Natural killer cell (primary cell): ENCODE results near the gene NFAT5. TPM values are rescaled to one million over a fixed set of nuclear protein-coding genes. Genes with fewer than 3 reads are reported as not detected.
"Not testable (repeated sequence)": the region's sequence is repeated elsewhere in the genome, so short reads cannot be mapped to it uniquely, and the experiment has no call there.

ENCODE experiments used
- ATAC-seq, 3 donors: fragments of 150-1000 bp in 2 of 3; fragments of 200-7000 bp in 1 of 3; cut with Tn5 transposase; 1 replicate in 1 of 3; 2 replicates in 2 of 3; pipeline ENCODE4 v1.10.0; 2021; ENCODE audit warnings: mild to moderate bottlenecking in 2 of 3, moderate library complexity in 2 of 3
- DNase-seq, 2 donors: peaks; one replicate each; pipeline versions ENCODE4 v3.0.0 to v3.0.0-alpha.2; 2013 to 2021; ENCODE audit warnings: mixed read lengths in 1 of 2
- H3K27ac ChIP-seq: one replicate; pipeline ENCODE4 v1.5.1; 2013; ENCODE audit warnings: mild to moderate bottlenecking, low read length
- H3K27me3 ChIP-seq: one replicate; pipeline ENCODE4 v1.6.1; 2013; ENCODE audit warnings: low read length; ENCODE audit not compliant: control insufficient read depth, insufficient read depth
- H3K36me3 ChIP-seq: one replicate; pipeline ENCODE4 v1.6.1; 2013; ENCODE audit warnings: low read length; ENCODE audit not compliant: control insufficient read depth, insufficient read depth
- H3K4me1 ChIP-seq: one replicate; pipeline ENCODE4 v1.6.1; 2013; ENCODE audit warnings: low read length; ENCODE audit not compliant: control insufficient read depth, insufficient read depth
- H3K4me3 ChIP-seq: one replicate; pipeline ENCODE4 v1.5.1; 2013; ENCODE audit warnings: low read length
- H3K9me3 ChIP-seq: one replicate; pipeline ENCODE4 v1.6.1; 2013; ENCODE audit warnings: low read length; ENCODE audit not compliant: control insufficient read depth, insufficient read depth
- H3K27ac Mint-ChIP-seq, 2 donors: one replicate each; pipeline ENCODE4 v1.8.0; 2022; ENCODE audit warnings: mild to moderate bottlenecking in 2 of 2, mixed read lengths in 2 of 2, moderate library complexity in 1 of 2
- H3K27me3 Mint-ChIP-seq, 2 donors: one replicate each; pipeline ENCODE4 v1.8.0; 2022; ENCODE audit warnings: low read depth in 2 of 2, mixed read lengths in 2 of 2
- H3K36me3 Mint-ChIP-seq: one replicate; pipeline ENCODE4 v1.8.0; 2022; ENCODE audit warnings: mixed read lengths
- H3K4me1 Mint-ChIP-seq, 2 donors: one replicate each; pipeline ENCODE4 v1.8.0; 2022; ENCODE audit warnings: mixed read lengths in 2 of 2
- H3K4me3 Mint-ChIP-seq: one replicate; pipeline ENCODE4 v1.8.0; 2022; ENCODE audit warnings: mild to moderate bottlenecking, moderate library complexity, mixed read lengths
- H3K9me3 Mint-ChIP-seq, 2 donors: one replicate each; pipeline ENCODE4 v1.8.0; 2022; ENCODE audit warnings: mixed read lengths in 2 of 2
- WGBS: methylation state at CpG from one replicate; pipeline ENCODE4 v1.1.7; 2013; ENCODE audit warnings: missing lambda C conversion rate; ENCODE audit not compliant: insufficient coverage; 5-methylcytosine and 5-hydroxymethylcytosine counted together
- intact Hi-C: fragments of 100-400 bp; cut with micrococcal nuclease; formaldehyde crosslinking; loops from one replicate; pipeline ENCODE4 v1.14.2; 2022
- total RNA-seq, 4 donors: library from RNA; stranded (reverse); fragments of 120-200 nt in 1 of 4; gene quantifications; one replicate each; pipeline versions ENCODE4 v1.2.3 to v1.2.4, GENCODE V29; 2013 to 2022
- TF ChIP-seq, protein P1 (sequence below): fragments of 200-600 bp; IDR thresholded peaks from one replicate; pipeline ENCODE4 v1.8.0; 2022; ENCODE audit warnings: antibody characterized with exemption

Gene NFAT5
- total RNA-seq, 3 donors from 2014 or later (not counting 1 experiment from before 2014, with no cell fraction given): 70.0 to 73.6 (median 70.6) TPM

DNA sequence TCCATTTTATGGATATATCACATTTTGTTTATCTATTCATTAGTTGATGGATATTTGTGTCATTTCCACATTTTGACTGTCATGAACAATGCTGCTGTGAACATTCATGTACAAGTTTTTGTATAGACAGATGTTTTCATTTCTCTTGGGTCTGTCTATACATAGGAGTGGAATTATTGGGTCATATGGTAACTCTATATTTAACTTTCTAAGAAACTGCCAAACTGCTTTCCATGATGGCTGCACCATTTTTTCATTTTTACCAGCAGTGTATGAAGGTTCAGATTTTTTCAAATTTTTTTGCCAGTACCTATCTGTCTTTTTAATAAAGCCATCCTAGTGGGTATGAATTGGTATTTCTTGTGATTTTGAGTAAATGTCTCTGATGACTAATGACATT lies 15.5 kb downstream of the NFAT5 start:
- Histone ChIP-seq H3K27me3 (no peaks in the 10 kb centered on the region), H3K36me3 (no peaks in the 10 kb centered on the region), H3K27ac (no peak overlapping the region), H3K9me3 (no peaks in the 10 kb centered on the region), H3K4me1 (no peaks in the 10 kb centered on the region), H3K4me3 (no peak overlapping the region)
- DNase-seq (no peak), ATAC-seq (no peak)
- no peaks in the 10 kb centered on the region for H3K9me3 Mint-ChIP-seq
- H3K4me3 Mint-ChIP-seq: no peak overlapping the region
- intact Hi-C loops: no loop called here
- no peaks in the 10 kb centered on the region for H3K27me3 Mint-ChIP-seq
- H3K27ac Mint-ChIP-seq: no peak overlapping the region
- no peaks in the 10 kb centered on the region for H3K36me3 Mint-ChIP-seq
- TF ChIP-seq, protein P1, sequence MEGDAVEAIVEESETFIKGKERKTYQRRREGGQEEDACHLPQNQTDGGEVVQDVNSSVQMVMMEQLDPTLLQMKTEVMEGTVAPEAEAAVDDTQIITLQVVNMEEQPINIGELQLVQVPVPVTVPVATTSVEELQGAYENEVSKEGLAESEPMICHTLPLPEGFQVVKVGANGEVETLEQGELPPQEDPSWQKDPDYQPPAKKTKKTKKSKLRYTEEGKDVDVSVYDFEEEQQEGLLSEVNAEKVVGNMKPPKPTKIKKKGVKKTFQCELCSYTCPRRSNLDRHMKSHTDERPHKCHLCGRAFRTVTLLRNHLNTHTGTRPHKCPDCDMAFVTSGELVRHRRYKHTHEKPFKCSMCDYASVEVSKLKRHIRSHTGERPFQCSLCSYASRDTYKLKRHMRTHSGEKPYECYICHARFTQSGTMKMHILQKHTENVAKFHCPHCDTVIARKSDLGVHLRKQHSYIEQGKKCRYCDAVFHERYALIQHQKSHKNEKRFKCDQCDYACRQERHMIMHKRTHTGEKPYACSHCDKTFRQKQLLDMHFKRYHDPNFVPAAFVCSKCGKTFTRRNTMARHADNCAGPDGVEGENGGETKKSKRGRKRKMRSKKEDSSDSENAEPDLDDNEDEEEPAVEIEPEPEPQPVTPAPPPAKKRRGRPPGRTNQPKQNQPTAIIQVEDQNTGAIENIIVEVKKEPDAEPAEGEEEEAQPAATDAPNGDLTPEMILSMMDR: no peak
- peaks cover 32 to 41% of the 10 kb centered on the region in 2 donors for H3K4me1 Mint-ChIP-seq

DNA sequence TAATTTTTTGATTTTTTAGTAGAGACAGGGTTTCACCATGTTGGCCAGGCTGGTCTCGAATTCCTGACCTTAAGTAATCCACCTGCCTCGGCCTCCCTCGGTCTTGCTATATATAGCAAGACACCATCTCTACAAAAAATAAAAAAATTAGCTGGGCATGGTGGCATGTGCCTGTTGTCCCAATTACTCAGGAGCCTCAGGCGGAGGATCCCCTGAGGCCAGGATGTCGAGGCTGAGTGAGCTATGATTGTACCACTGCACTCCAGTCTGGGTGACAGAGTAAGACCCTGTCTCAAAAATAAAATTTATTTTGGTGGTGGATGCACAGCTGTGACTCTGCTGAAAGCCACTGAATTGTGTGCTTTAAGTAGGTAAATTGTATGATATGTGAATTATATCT lies 18.7 kb downstream of the NFAT5 start:
- ATAC-seq, intact Hi-C loops, H3K27me3 Mint-ChIP-seq, H3K9me3 Mint-ChIP-seq, H3K4me1 ChIP-seq, H3K4me3 ChIP-seq, H3K36me3 ChIP-seq, H3K36me3 Mint-ChIP-seq, H3K27me3 ChIP-seq, H3K27ac ChIP-seq, H3K27ac Mint-ChIP-seq, DNase-seq, H3K4me3 Mint-ChIP-seq, H3K9me3 ChIP-seq: not testable (repeated sequence)
- WGBS: 97% methylated on average over 5 of the region's 5 CpGs
- peaks cover 24 to 31% of the 10 kb centered on the region in 2 donors for H3K4me1 Mint-ChIP-seq

DNA sequence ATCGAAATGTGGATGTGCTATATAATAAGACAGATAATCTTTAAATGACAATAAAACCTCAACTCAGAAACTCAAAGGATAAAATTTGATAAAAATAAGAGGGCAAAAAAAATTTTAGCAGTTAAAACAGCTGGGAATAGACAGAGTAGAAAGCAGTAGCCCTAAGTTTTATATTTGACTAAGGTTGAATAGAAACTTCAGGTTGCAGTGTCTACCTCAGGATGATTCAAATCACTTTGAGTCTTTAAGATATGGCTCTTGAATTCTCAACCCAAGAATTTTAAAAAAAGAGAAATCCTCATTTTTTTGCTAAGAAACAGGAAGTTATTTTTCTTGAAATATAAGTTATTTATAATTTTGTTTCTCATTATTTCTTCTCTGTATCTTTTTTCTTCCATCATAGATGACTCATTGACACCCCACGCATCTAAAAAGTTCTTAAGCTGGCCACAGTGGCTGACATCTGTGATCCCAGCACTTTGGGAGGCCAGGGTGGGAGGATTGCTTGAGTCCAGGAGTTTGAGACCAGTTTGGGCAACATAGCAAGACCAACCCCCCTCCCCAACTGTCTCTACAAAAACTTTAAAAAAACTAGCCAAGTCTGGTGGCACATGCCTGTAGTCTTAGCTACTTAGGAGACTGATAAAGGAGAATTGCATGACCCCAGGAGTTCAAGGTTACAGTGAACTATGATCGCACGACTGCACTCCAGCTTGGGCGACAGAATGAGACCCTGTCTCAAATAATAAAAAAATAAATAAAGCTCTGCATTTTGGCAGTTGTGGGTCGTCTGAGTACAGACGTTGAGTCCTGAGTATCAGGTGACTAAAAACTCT lies 23.9 kb downstream of the NFAT5 start:
- intact Hi-C loops: no loop called here
- H3K4me3 Mint-ChIP-seq: no peak overlapping the region

DNA sequence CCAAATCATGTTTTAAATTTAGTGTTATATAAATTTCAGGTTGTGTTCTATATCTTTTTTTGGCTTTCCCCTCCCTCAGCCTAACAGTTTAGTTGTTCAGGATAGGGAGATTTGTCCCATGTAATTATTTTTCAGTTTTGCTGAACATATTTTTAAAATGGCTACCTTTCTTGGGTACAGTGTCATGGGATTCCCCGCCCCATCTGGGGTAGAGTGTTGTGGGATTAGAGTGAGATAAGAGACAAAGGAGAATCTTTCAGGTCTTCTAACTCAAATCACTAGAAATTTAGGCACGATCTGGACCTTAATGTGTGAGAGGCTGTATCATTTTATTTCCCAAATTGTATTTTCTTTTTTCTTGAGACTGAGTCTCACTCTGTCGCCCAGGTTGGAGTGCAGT lies 24.8 kb downstream of the NFAT5 start:
- no peaks in the 10 kb centered on the region for H3K9me3 Mint-ChIP-seq
- intact Hi-C loops: no loop called here
- Histone ChIP-seq H3K36me3 (peaks cover 3% of the 10 kb centered on the region), H3K9me3 (no peaks in the 10 kb centered on the region), H3K27me3 (no peaks in the 10 kb centered on the region), H3K4me3 (no peak overlapping the region), H3K4me1 (no peaks in the 10 kb centered on the region), H3K27ac (no peak overlapping the region)
- TF ChIP-seq, protein P1: no peak
- WGBS: 100% methylated on average over 2 of the region's 3 CpGs
- no peak overlapping the region for H3K4me3 Mint-ChIP-seq
- no peaks in the 10 kb centered on the region for H3K36me3 Mint-ChIP-seq
- H3K27me3 Mint-ChIP-seq: no peaks in the 10 kb centered on the region
- no peak for ATAC-seq
- peak overlapping the region in 1 of 2 donors; percentile 20 for H3K27ac Mint-ChIP-seq
- H3K4me1 Mint-ChIP-seq: peaks cover 16 to 26% of the 10 kb centered on the region in 2 donors
- no peak for DNase-seq

More for the DNA sequence above, 23.9 kb downstream of the NFAT5 start:
- no peaks in the 10 kb centered on the region for H3K36me3 Mint-ChIP-seq
- no peak overlapping the region for H3K27ac ChIP-seq
- no peaks in the 10 kb centered on the region for H3K4me1 ChIP-seq
- H3K27me3 Mint-ChIP-seq: no peaks in the 10 kb centered on the region
- H3K27ac Mint-ChIP-seq: peak overlapping the region in 1 of 2 donors; percentile 66
- ATAC-seq (peak in 1 of 3 donors; percentile 21), DNase-seq (no peak)
- WGBS: 86% methylated on average over 6 of the region's 7 CpGs
- H3K36me3 ChIP-seq: peaks cover 3% of the 10 kb centered on the region
- no peaks in the 10 kb centered on the region for H3K9me3 Mint-ChIP-seq
- TF ChIP-seq, protein P1: no peak
- no peaks in the 10 kb centered on the region for H3K9me3 ChIP-seq
- peaks cover 18% of the 10 kb centered on the region in 2 donors for H3K4me1 Mint-ChIP-seq
- no peaks in the 10 kb centered on the region for H3K27me3 ChIP-seq
- no peak overlapping the region for H3K4me3 ChIP-seq
